B cell (primary cell): ENCODE results near the gene RPL11. TPM values are rescaled to one million over a fixed set of nuclear protein-coding genes. Genes with fewer than 3 reads are reported as not detected.
"Not testable (repeated sequence)": the region's sequence is repeated elsewhere in the genome, so short reads cannot be mapped to it uniquely, and the experiment has no call there.

Experiments
- ATAC-seq: fragments of 200-7000 bp; cut with Tn5 transposase; one replicate; pipeline ENCODE4 v1.10.0; 2021; ENCODE audit warnings: low read depth, mild to moderate bottlenecking, moderate number of reproducible peaks, moderate library complexity
- CTCF ChIA-PET: fragments of 350-600 bp; sonication (Branson Sonifier 250); formaldehyde crosslinking; loops from one replicate; lab custom pipeline; 2021; ENCODE audit warnings: antibody characterized with exemption, inconsistent platforms; lab: Charles Lee
- POLR2A ChIA-PET: fragments of 350-600 bp; sonication (Branson Sonifier 250); formaldehyde crosslinking; loops from one replicate; lab custom pipeline; 2021; ENCODE audit warnings: antibody characterized with exemption; lab: Charles Lee
- DNase-seq: peaks from one replicate; pipeline ENCODE4 v3.0.0; 2013
- H2AFZ ChIP-seq: 2 replicates; pipeline ENCODE4 v1.6.1; 2012; ENCODE audit warnings: mild to moderate bottlenecking, low read depth, low read length; ENCODE audit not compliant: insufficient read depth, poor library complexity, severe bottlenecking
- H3K27ac ChIP-seq, 2 donors: 1 replicate in 1 of 2; 2 replicates in 1 of 2; pipeline ENCODE4 v1.5.1; 2012 to 2013; ENCODE audit warnings: low read length in 2 of 2, mild to moderate bottlenecking in 2 of 2, moderate library complexity in 1 of 2
- H3K27me3 ChIP-seq, 4 experiments: fragments of 200-600 bp in 1 of 4; sonication (generic) in 1 of 4; replicated peaks in 1 of 4; 1 replicate in 2 of 4; 2 replicates in 2 of 4; pipeline versions ENCODE4 v1.6.1 to v1.7.0; 2013 to 2016; ENCODE audit warnings: low read length in 3 of 4, mild to moderate bottlenecking in 2 of 4, mixed read lengths in 1 of 4, moderate library complexity in 1 of 4; ENCODE audit not compliant: insufficient read depth in 4 of 4, control insufficient read depth in 3 of 4; ENCODE audit errors: control extremely low read depth in 1 of 4
- H3K36me3 ChIP-seq, 2 experiments: replicated peaks in 1 of 2; 1 replicate in 1 of 2; 2 replicates in 1 of 2; pipeline versions ENCODE4 v1.6.1 to v1.7.1; 2013; ENCODE audit warnings: low read length in 1 of 2; ENCODE audit not compliant: insufficient read depth in 2 of 2, control insufficient read depth in 1 of 2; ENCODE audit errors: control extremely low read depth in 1 of 2, extremely low read depth in 1 of 2
- H3K4me1 ChIP-seq, 2 donors: fragments of 200-600 bp in 1 of 2; sonication (generic) in 1 of 2; 1 replicate in 1 of 2; 2 replicates in 1 of 2; pipeline versions ENCODE4 v1.5.1 to v1.6.1; 2013 to 2017; ENCODE audit warnings: low read length in 2 of 2; ENCODE audit not compliant: control insufficient read depth in 2 of 2, insufficient read depth in 2 of 2
- H3K4me2 ChIP-seq: replicated peaks from 2 replicates; pipeline ENCODE3; 2012; ENCODE audit warnings: mild to moderate bottlenecking, low read depth, low read length; ENCODE audit not compliant: poor library complexity, severe bottlenecking
- H3K4me3 ChIP-seq, 5 experiments: fragments of 200-600 bp in 1 of 5; sonication (generic) in 1 of 5; 1 replicate in 3 of 5; 2 replicates in 2 of 5; pipeline versions ENCODE4 v1.5.1 to v1.7.0; 2011 to 2016; ENCODE audit warnings: low read length in 4 of 5, mild to moderate bottlenecking in 4 of 5, low read depth in 2 of 5, control low read depth in 1 of 5, moderate library complexity in 1 of 5; ENCODE audit not compliant: insufficient read depth in 1 of 5; ENCODE audit errors: control extremely low read depth in 1 of 5, extremely low read depth in 1 of 5
- H3K79me2 ChIP-seq: fragments of 200-600 bp; sonication (generic); one replicate; pipeline ENCODE4 v1.6.0; 2016; ENCODE audit warnings: low read length; ENCODE audit not compliant: control insufficient read depth, insufficient read depth
- H3K9ac ChIP-seq: fragments of 200-600 bp; sonication (generic); 2 replicates; pipeline ENCODE4 v1.6.1; 2017; ENCODE audit warnings: mild to moderate bottlenecking, low read length, moderate library complexity
- H3K9me3 ChIP-seq, 3 donors: one replicate each; pipeline versions ENCODE4 v1.6.1 to v1.7.1; 2013; ENCODE audit warnings: low read length in 2 of 3; ENCODE audit not compliant: control insufficient read depth in 2 of 3, insufficient read depth in 1 of 3; ENCODE audit errors: control extremely low read depth in 1 of 3
- H4K20me1 ChIP-seq: 2 replicates; pipeline ENCODE4 v1.6.0; 2012; ENCODE audit warnings: mild to moderate bottlenecking, low read length; ENCODE audit not compliant: insufficient read depth, control insufficient read depth, poor library complexity, severe bottlenecking
- H3K27ac Mint-ChIP-seq: one replicate; pipeline ENCODE4 v1.8.0; 2021; ENCODE audit warnings: mixed read lengths
- H3K27me3 Mint-ChIP-seq: one replicate; pipeline ENCODE4 v1.8.0; 2021; ENCODE audit warnings: mixed read lengths
- H3K4me1 Mint-ChIP-seq: one replicate; pipeline ENCODE4 v1.8.0; 2021; ENCODE audit warnings: mixed read lengths
- H3K4me3 Mint-ChIP-seq: one replicate; pipeline ENCODE4 v1.8.0; 2021; ENCODE audit warnings: mixed read lengths
- H3K9me3 Mint-ChIP-seq: one replicate; pipeline ENCODE4 v1.8.0; 2022; ENCODE audit warnings: mixed read lengths; ENCODE audit not compliant: insufficient read depth
- EZH2 ChIP-seq: IDR thresholded peaks from 2 replicates; pipeline ENCODE4 v1.6.1; 2012; ENCODE audit warnings: borderline replicate concordance, low read depth, mild to moderate bottlenecking, moderate library complexity, low read length; ENCODE audit not compliant: insufficient read depth, poor library complexity, severe bottlenecking
- WGBS: methylation state at CpG from one replicate; pipeline ENCODE4 v1.1.5; 2013; ENCODE audit warnings: missing lambda C conversion rate; ENCODE audit not compliant: insufficient coverage; 5-methylcytosine and 5-hydroxymethylcytosine counted together
- intact Hi-C: fragments of 100-400 bp; cut with micrococcal nuclease; formaldehyde crosslinking; loops from one replicate; pipeline ENCODE4 v1.10.0; 2022
- polyA plus RNA-seq: library from polyadenylated mRNA; depleted of rRNA; stranded (reverse); fragments of >200 nt; gene quantifications from 2 replicates; pipeline ENCODE4 v1.2.3, GENCODE V29; 2012
- total RNA-seq, 2 donors: library from RNA; stranded (reverse); fragments of 120-200 nt in 1 of 2; gene quantifications; 1 replicate in 1 of 2; 2 replicates in 1 of 2; pipeline versions ENCODE4 v1.2.3 to v1.2.4, GENCODE V29; 2013 to 2022
- TF ChIP-seq, protein P1 (sequence below): fragments of 200-600 bp; IDR thresholded peaks from one replicate; pipeline ENCODE4 v1.8.0; 2022; ENCODE audit warnings: antibody characterized with exemption, mild to moderate bottlenecking

RPL11 gene
- total and polyA plus RNA-seq, 2 donors (not counting 1 experiment from before 2014, with no cell fraction given), result 1,373 to 1,539 TPM

DNA sequence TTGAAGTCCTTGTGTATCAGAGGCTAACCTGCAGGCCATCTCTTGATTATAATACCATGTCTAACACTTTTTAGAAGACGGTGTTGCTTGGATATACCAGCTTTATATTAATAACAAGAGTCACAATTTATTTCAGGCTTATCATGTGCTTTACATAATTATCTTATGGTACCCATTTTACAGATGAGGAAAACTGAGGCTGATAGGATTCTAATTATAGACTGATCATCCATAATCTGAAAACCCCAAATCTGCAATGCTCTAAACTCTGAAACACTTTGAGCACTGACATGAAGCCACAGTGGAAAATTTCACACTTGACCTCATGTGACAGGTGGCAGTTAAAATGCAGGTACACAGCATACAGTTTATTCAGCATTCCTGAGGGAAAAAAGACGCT, 7.2 kb upstream of the RPL11 start:
- H3K27me3 ChIP-seq, result peaks cover 0 to 13% (median 0%) of the 10 kb centered on the region in 4 experiments
- H2AFZ ChIP-seq, result no peak overlapping the region
- H3K27ac ChIP-seq, result no peak overlapping the region
- peaks cover 0 to 7% (median 0%) of the 10 kb centered on the region in 3 donors for H3K9me3 ChIP-seq
- ChIA-PET POLR2A (interaction anchor here (0.6 kb wide), 2 partner anchors 39 to 95 kb away, joined by 3 to 8 read pairs; no protein-coding TSS in a partner anchor), CTCF (interaction anchor here (1.1 kb wide), 1 partner anchor 12 kb away, joined by 4 read pairs; no protein-coding TSS in a partner anchor)
- no peaks in the 10 kb centered on the region for H3K36me3 ChIP-seq
- H3K4me2 ChIP-seq, result no peak overlapping the region
- Mint-ChIP-seq H3K4me3 (no peak overlapping the region), H3K27me3 (peaks cover 19% of the 10 kb centered on the region), H3K27ac (no peak overlapping the region), H3K9me3 (no peaks in the 10 kb centered on the region), H3K4me1 (no peaks in the 10 kb centered on the region)
- no peak for DNase-seq
- H3K4me1 ChIP-seq, result no peaks in the 10 kb centered on the region
- H4K20me1 ChIP-seq, result no peaks in the 10 kb centered on the region
- intact Hi-C loops, result no loop called here
- WGBS, result no CpG with 5 or more reads among the region's 2 CpGs
- ATAC-seq, result no peak
- no peak for TF ChIP-seq EZH2
- TF ChIP-seq, protein P1, sequence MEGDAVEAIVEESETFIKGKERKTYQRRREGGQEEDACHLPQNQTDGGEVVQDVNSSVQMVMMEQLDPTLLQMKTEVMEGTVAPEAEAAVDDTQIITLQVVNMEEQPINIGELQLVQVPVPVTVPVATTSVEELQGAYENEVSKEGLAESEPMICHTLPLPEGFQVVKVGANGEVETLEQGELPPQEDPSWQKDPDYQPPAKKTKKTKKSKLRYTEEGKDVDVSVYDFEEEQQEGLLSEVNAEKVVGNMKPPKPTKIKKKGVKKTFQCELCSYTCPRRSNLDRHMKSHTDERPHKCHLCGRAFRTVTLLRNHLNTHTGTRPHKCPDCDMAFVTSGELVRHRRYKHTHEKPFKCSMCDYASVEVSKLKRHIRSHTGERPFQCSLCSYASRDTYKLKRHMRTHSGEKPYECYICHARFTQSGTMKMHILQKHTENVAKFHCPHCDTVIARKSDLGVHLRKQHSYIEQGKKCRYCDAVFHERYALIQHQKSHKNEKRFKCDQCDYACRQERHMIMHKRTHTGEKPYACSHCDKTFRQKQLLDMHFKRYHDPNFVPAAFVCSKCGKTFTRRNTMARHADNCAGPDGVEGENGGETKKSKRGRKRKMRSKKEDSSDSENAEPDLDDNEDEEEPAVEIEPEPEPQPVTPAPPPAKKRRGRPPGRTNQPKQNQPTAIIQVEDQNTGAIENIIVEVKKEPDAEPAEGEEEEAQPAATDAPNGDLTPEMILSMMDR, result no peak
- no peaks in the 10 kb centered on the region for H3K79me2 ChIP-seq
- no peak overlapping the region for H3K9ac ChIP-seq
- H3K4me3 ChIP-seq, result no peak overlapping the region

DNA sequence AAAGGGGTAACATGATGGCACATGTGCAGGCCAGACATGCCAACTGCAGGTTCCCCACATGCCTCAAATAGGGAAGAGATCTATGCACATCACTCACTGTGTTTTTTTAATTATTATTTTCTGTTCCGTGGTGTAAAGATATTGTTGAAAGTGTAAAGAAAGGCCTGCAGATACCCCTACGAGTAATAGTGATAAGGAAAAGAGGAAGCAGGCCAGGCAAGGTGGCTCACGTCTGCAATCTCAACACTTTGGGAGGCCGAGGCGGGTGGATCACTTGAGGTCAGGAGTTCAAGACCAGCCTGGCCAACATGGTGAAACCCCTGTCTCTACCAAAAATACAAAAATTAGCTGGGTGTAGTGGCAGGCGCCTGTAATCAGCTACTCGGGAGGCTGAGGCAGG, 6.4 kb upstream of the RPL11 start:
- H2AFZ ChIP-seq, POLR2A ChIA-PET, H4K20me1 ChIP-seq, CTCF ChIA-PET, H3K4me3 Mint-ChIP-seq, H3K9me3 Mint-ChIP-seq, H3K4me3 ChIP-seq, H3K36me3 ChIP-seq, ATAC-seq, H3K27ac ChIP-seq, H3K4me2 ChIP-seq, DNase-seq, intact Hi-C loops, H3K79me2 ChIP-seq, H3K27ac Mint-ChIP-seq, H3K9ac ChIP-seq, H3K9me3 ChIP-seq, H3K4me1 Mint-ChIP-seq, H3K4me1 ChIP-seq: not testable (repeated sequence)
- 76% methylated on average over 2 of the region's 7 CpGs for WGBS
- peaks cover 16% of the 10 kb centered on the region for H3K27me3 Mint-ChIP-seq
- H3K27me3 ChIP-seq, result peaks cover 0 to 13% (median 0%) of the 10 kb centered on the region in 4 experiments

DNA sequence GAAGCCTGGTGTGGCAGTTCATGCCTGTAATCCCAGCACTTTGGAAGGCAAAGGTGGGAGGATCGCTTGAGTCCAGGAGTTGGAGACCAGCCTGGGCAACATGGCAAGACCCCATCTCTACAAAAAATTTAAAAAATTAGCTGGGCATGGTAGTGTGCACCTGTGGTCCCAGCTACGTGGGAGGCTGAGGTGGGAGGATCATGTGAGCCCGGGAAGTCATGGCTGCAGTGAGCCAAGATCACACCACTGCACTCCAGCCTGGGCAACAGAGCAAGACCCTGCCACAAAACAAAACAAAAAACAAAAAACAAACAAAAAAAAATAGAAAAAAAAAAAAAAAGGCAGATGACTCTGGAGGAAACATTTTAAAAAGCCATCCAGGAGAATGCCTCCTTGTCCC, 3.9 kb upstream of the RPL11 start:
- H3K9ac ChIP-seq, H3K79me2 ChIP-seq, H3K4me2 ChIP-seq, DNase-seq, H3K4me3 ChIP-seq, H3K9me3 Mint-ChIP-seq, H4K20me1 ChIP-seq, H3K4me1 Mint-ChIP-seq, H3K9me3 ChIP-seq, H2AFZ ChIP-seq, H3K27me3 ChIP-seq, H3K27ac Mint-ChIP-seq, H3K36me3 ChIP-seq, intact Hi-C loops, POLR2A ChIA-PET, H3K4me1 ChIP-seq, H3K4me3 Mint-ChIP-seq, H3K27me3 Mint-ChIP-seq, ATAC-seq, H3K27ac ChIP-seq: not testable (repeated sequence)
- CTCF ChIA-PET, result interaction anchor here (0.6 to 1.2 kb wide), 2 partner anchors 64 to 201 kb away, joined by 3 read pairs; no protein-coding TSS in a partner anchor
- WGBS, result 100% methylated on average over 1 of the region's 3 CpGs
